A673 (cell line): ENCODE results near the gene MYL1.

Source experiments
- EZH2 ChIP-seq: fragments of 200-600 bp; sonication (generic); IDR thresholded peaks from 2 replicates; pipeline ENCODE4 v1.6.1; 2017; ENCODE audit warnings: borderline replicate concordance, low read depth, mild to moderate bottlenecking, mixed read lengths, antibody characterized with exemption, low read length; ENCODE audit not compliant: poor library complexity, severe bottlenecking
- TF ChIP-seq, protein P1 (sequence below): fragments of 300-800, 200-600 bp; sonication (generic); conservative IDR thresholded peaks from 2 replicates; pipeline ENCODE4 v1.5.1; 2017; ENCODE audit warnings: low read depth, mild to moderate bottlenecking, antibody characterized with exemption, low read length, moderate library complexity, mixed read lengths

DNA sequence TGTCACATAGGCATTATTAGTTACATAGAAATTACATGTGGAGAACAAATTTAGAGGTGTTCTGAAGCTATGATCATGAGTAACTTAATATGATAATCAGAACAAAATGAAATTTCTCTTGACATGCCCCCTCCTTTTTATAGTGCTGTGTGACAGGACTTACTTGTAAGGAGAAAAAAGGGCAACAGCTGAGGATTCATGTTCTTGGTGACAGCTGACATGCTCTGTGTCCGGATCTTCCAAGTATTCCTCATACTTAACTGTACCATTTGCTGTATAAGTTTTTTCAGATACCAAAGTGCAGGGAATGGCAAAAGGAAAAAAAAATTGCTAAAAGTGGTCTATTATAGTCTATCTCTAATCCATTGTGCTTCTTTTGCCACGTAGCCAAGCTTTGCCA is 3.5 kb upstream of the MYL1 start:
- TF ChIP-seq, protein P1, sequence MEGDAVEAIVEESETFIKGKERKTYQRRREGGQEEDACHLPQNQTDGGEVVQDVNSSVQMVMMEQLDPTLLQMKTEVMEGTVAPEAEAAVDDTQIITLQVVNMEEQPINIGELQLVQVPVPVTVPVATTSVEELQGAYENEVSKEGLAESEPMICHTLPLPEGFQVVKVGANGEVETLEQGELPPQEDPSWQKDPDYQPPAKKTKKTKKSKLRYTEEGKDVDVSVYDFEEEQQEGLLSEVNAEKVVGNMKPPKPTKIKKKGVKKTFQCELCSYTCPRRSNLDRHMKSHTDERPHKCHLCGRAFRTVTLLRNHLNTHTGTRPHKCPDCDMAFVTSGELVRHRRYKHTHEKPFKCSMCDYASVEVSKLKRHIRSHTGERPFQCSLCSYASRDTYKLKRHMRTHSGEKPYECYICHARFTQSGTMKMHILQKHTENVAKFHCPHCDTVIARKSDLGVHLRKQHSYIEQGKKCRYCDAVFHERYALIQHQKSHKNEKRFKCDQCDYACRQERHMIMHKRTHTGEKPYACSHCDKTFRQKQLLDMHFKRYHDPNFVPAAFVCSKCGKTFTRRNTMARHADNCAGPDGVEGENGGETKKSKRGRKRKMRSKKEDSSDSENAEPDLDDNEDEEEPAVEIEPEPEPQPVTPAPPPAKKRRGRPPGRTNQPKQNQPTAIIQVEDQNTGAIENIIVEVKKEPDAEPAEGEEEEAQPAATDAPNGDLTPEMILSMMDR, result no peak
- TF ChIP-seq EZH2, result no peak
